Fibroblast of lung (primary cell): ENCODE data around the gene STAG3. TPM values are rescaled to one million over a fixed set of nuclear protein-coding genes. Genes with fewer than 3 reads are reported as not detected.

Source experiments
- DNase-seq, 2 donors: peaks; one replicate each; pipeline versions ENCODE4 v3.0.0 to v3.0.0-alpha.2; 2010; ENCODE audit warnings: low read depth in 2 of 2
- H2AFZ ChIP-seq: 2 replicates; pipeline ENCODE4 v1.5.1; 2012; ENCODE audit warnings: low read length, control low read depth, inconsistent platforms
- H3K27ac ChIP-seq: 2 replicates; pipeline ENCODE4 v1.5.1; 2011; ENCODE audit warnings: low read length, control low read depth; ENCODE audit not compliant: insufficient read depth
- H3K27me3 ChIP-seq: 2 replicates; pipeline ENCODE4 v1.5.1; 2011; ENCODE audit warnings: mild to moderate bottlenecking, low read length; ENCODE audit not compliant: control insufficient read depth, insufficient read depth
- H3K36me3 ChIP-seq: 2 replicates; pipeline ENCODE4 v1.5.1; 2011; ENCODE audit warnings: low read length; ENCODE audit not compliant: control insufficient read depth, insufficient read depth
- H3K4me1 ChIP-seq: 2 replicates; pipeline ENCODE4 v1.5.1; 2011; ENCODE audit warnings: low read length; ENCODE audit not compliant: control insufficient read depth, insufficient read depth; ENCODE audit errors: extremely low read depth
- H3K4me2 ChIP-seq: 2 replicates; pipeline ENCODE4 v1.5.1; 2011; ENCODE audit warnings: low read length, control low read depth; ENCODE audit not compliant: insufficient read depth; ENCODE audit errors: extremely low read depth
- H3K4me3 ChIP-seq, 4 experiments: fragments of 200-600 bp in 1 of 4; sonication (generic) in 1 of 4; replicated peaks in 1 of 4; 2 replicates each; pipeline ENCODE4 v1.5.1; 2011 to 2016; ENCODE audit warnings: low read length in 4 of 4, low read depth in 3 of 4, mild to moderate bottlenecking in 3 of 4, control low read depth in 2 of 4, inconsistent platforms in 1 of 4, mixed read lengths in 1 of 4; ENCODE audit not compliant: insufficient read depth in 1 of 4; ENCODE audit errors: control extremely low read depth in 1 of 4
- H3K79me2 ChIP-seq: 2 replicates; pipeline ENCODE4 v1.5.1; 2012; ENCODE audit warnings: mild to moderate bottlenecking, low read length, inconsistent platforms; ENCODE audit not compliant: control insufficient read depth, insufficient read depth
- H3K9ac ChIP-seq: 2 replicates; pipeline ENCODE4 v1.5.1; 2011; ENCODE audit warnings: mild to moderate bottlenecking, low read length, control low read depth; ENCODE audit not compliant: insufficient read depth
- H3K9me3 ChIP-seq: 2 replicates; pipeline ENCODE4 v1.5.1; 2012; ENCODE audit warnings: low read depth, low read length; ENCODE audit not compliant: control insufficient read depth, insufficient read depth
- H4K20me1 ChIP-seq: 2 replicates; pipeline ENCODE4 v1.5.1; 2011; ENCODE audit warnings: low read length; ENCODE audit not compliant: control insufficient read depth, insufficient read depth; ENCODE audit errors: extremely low read depth
- CTCF ChIP-seq, 2 donors: IDR thresholded peaks in 1 of 2; conservative IDR thresholded peaks in 1 of 2; 1 replicate in 1 of 2; 2 replicates in 1 of 2; pipeline ENCODE4 v1.5.1; 2011 to 2012; ENCODE audit warnings: low read length in 2 of 2, control low read depth in 1 of 2, inconsistent platforms in 1 of 2, low read depth in 1 of 2, mild to moderate bottlenecking in 1 of 2
- EZH2 ChIP-seq: IDR thresholded peaks from 2 replicates; pipeline ENCODE4 v1.5.1; 2012; ENCODE audit warnings: low read length, control low read depth, mild to moderate bottlenecking; ENCODE audit errors: missing control alignments
- polyA plus RNA-seq, 2 donors: library from polyadenylated mRNA; depleted of rRNA in 1 of 2; stranded (reverse) in 1 of 2; unstranded in 1 of 2; fragments of >200 nt; gene quantifications; 2 replicates each; pipeline ENCODE4 v1.2.1, GENCODE V29; 2011 to 2012; ENCODE audit warnings: missing spikeins in 1 of 2
- total RNA-seq: library from RNA; depleted of rRNA; stranded (reverse); fragments of >200 nt; gene quantifications from 2 replicates; pipeline ENCODE4 v1.2.1, GENCODE V29; 2014

STAG3 gene
- total and polyA plus RNA-seq, 2 donors (not counting 1 experiment from before 2014, with no cell fraction given) = 0.27 to 0.50 TPM

GRCh38 chr7:100159099-100159623 is 18.6 kb upstream of the STAG3 start:
- H3K79me2 ChIP-seq = peaks cover 8% of the 10 kb centered on the region
- no peak for DNase-seq
- H3K36me3 ChIP-seq = peaks cover 19% of the 10 kb centered on the region
- TF ChIP-seq EZH2 = no peak
- no peak for TF ChIP-seq CTCF (conservative IDR thresholded peaks at IDR 0.05 in 1 of 2, IDR thresholded peaks at IDR 0.05 in 1 of 2; ENCODE audit: low read depth in 1 of 2, low read length in 2 of 2)
- no peaks in the 10 kb centered on the region for H3K9me3 ChIP-seq
- peak overlapping the region; percentile 67 to 84 (median 70) for H3K4me3 ChIP-seq
- H3K27me3 ChIP-seq = no peaks in the 10 kb centered on the region
- H3K27ac ChIP-seq = peak overlapping the region; percentile 68
- H3K4me1 ChIP-seq = peaks cover 4% of the 10 kb centered on the region
- no peaks in the 10 kb centered on the region for H4K20me1 ChIP-seq
- no peak overlapping the region for H2AFZ ChIP-seq
- H3K9ac ChIP-seq = no peak overlapping the region
- peak overlapping the region; percentile 74 for H3K4me2 ChIP-seq

- no peaks in the 10 kb centered on the region for H3K27me3 ChIP-seq
- H3K4me3 ChIP-seq = no peak overlapping the region
- H3K4me1 ChIP-seq = peaks cover 4% of the 10 kb centered on the region
- no peaks in the 10 kb centered on the region for H4K20me1 ChIP-seq
- H3K36me3 ChIP-seq = peaks cover 18% of the 10 kb centered on the region
- DNase-seq = no peak
- H3K4me2 ChIP-seq = no peak overlapping the region
- no peak overlapping the region for H2AFZ ChIP-seq
- no peak overlapping the region for H3K27ac ChIP-seq
- no peaks in the 10 kb centered on the region for H3K9me3 ChIP-seq
- H3K79me2 ChIP-seq = peaks cover 8% of the 10 kb centered on the region
- TF ChIP-seq EZH2 = no peak
- TF ChIP-seq CTCF (conservative IDR thresholded peaks at IDR 0.05 in 1 of 2, IDR thresholded peaks at IDR 0.05 in 1 of 2; ENCODE audit: low read depth in 1 of 2, low read length in 2 of 2) = no peak
- no peak overlapping the region for H3K9ac ChIP-seq
Measured at GRCh38 chr7:100160067-100160466, 17.7 kb upstream of the STAG3 start.

- Histone ChIP-seq H2AFZ (no peak overlapping the region), H3K4me3 (no peak overlapping the region), H3K4me2 (no peak overlapping the region), H3K79me2 (no peaks in the 10 kb centered on the region), H3K4me1 (no peaks in the 10 kb centered on the region), H3K9ac (no peak overlapping the region), H4K20me1 (no peaks in the 10 kb centered on the region), H3K36me3 (no peaks in the 10 kb centered on the region), H3K9me3 (no peaks in the 10 kb centered on the region), H3K27me3 (no peaks in the 10 kb centered on the region), H3K27ac (no peak overlapping the region)
- TF ChIP-seq CTCF (conservative IDR thresholded peaks at IDR 0.05 in 1 of 2, IDR thresholded peaks at IDR 0.05 in 1 of 2; ENCODE audit: low read depth in 1 of 2, low read length in 2 of 2) (no peak), EZH2 (no peak)
- DNase-seq = no peak
Measured at GRCh38 chr7:100163006-100163531, 14.6 kb upstream of the STAG3 start.
